Measurements from ENCODE around the gene ACTL10. TPM values are rescaled to one million over a fixed set of nuclear protein-coding genes. Genes with fewer than 3 reads are reported as not detected.
"Not testable (repeated sequence)": the region's sequence is repeated elsewhere in the genome, so short reads cannot be mapped to it uniquely, and the experiment has no call there.

Gene ACTL10
- total and polyA plus RNA-seq, 2 donors (not counting 1 experiment from before 2014, with no cell fraction given): 1.2 to 6.3 TPM

DNA sequence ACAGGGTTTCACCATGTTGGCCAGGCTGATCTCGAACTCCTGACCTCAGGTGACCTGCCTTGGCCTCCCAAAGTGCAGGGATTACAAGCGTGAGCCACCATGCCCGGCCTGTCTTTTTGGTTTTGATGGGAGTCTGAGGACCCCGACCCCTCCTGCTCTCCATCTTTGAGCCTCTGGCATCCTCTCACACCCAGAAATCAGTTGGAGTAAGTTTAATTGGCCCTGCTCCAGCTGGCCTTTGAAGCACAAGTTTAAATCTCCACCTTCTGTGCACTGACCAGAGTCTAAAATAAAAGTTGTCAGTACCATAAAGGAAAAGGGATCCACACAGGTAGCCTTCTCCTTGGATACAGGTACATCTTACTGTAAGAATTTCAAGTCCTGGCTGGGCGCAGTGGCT is 20.6 kb upstream of the ACTL10 start:
- Histone ChIP-seq H4K20me1 (ENCODE audit: control insufficient read depth, insufficient read depth, low read length, poor library complexity, severe bottlenecking) (no peaks in the 10 kb centered on the region), H3K27me3 (replicated peaks in 1 of 4; ENCODE audit: control extremely low read depth in 1 of 4, control insufficient read depth in 3 of 4, insufficient read depth in 4 of 4, low read length in 3 of 4) (no peaks in the 10 kb centered on the region), H3K27ac (ENCODE audit: low read length in 2 of 2) (no peak overlapping the region), H2AFZ (ENCODE audit: insufficient read depth, low read depth, low read length, poor library complexity, severe bottlenecking) (no peak overlapping the region), H3K4me1 (ENCODE audit: control insufficient read depth in 2 of 2, insufficient read depth in 2 of 2, low read length in 2 of 2) (no peaks in the 10 kb centered on the region), H3K36me3 (replicated peaks in 1 of 2; ENCODE audit: control extremely low read depth in 1 of 2, control insufficient read depth in 1 of 2, extremely low read depth in 1 of 2, insufficient read depth in 2 of 2, low read length in 1 of 2) (peaks cover 0 to 34% of the 10 kb centered on the region in 2 experiments), H3K9me3 (ENCODE audit: control extremely low read depth in 1 of 3, control insufficient read depth in 2 of 3, insufficient read depth in 1 of 3, low read length in 2 of 3) (no peaks in the 10 kb centered on the region), H3K79me2 (ENCODE audit: control insufficient read depth, insufficient read depth, low read length) (no peaks in the 10 kb centered on the region), H3K4me2 (replicated peaks; ENCODE audit: low read depth, low read length, poor library complexity, severe bottlenecking) (no peak overlapping the region), H3K4me3 (ENCODE audit: control extremely low read depth in 1 of 5, extremely low read depth in 1 of 5, insufficient read depth in 1 of 5, low read depth in 2 of 5, low read length in 4 of 5) (no peak overlapping the region), H3K9ac (ENCODE audit: low read length) (no peak overlapping the region)
- POLR2A ChIA-PET: no interaction called here
- TF ChIP-seq, protein P1, sequence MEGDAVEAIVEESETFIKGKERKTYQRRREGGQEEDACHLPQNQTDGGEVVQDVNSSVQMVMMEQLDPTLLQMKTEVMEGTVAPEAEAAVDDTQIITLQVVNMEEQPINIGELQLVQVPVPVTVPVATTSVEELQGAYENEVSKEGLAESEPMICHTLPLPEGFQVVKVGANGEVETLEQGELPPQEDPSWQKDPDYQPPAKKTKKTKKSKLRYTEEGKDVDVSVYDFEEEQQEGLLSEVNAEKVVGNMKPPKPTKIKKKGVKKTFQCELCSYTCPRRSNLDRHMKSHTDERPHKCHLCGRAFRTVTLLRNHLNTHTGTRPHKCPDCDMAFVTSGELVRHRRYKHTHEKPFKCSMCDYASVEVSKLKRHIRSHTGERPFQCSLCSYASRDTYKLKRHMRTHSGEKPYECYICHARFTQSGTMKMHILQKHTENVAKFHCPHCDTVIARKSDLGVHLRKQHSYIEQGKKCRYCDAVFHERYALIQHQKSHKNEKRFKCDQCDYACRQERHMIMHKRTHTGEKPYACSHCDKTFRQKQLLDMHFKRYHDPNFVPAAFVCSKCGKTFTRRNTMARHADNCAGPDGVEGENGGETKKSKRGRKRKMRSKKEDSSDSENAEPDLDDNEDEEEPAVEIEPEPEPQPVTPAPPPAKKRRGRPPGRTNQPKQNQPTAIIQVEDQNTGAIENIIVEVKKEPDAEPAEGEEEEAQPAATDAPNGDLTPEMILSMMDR (IDR thresholded peaks at IDR 0.05): no peak
- TF ChIP-seq EZH2 (IDR thresholded peaks at IDR 0.05; ENCODE audit: borderline replicate concordance, insufficient read depth, low read depth, low read length, poor library complexity, severe bottlenecking): no peak
- no peak overlapping the region for H3K4me3 Mint-ChIP-seq
- WGBS (ENCODE audit: insufficient coverage): 97% methylated on average over 3 of the region's 5 CpGs
- CTCF ChIA-PET: no interaction called here
- DNase-seq (no peak), ATAC-seq (ENCODE audit: low read depth) (no peak)
- intact Hi-C loops (cut with micrococcal nuclease): no loop called here
- H3K27ac Mint-ChIP-seq: no peak overlapping the region
- peaks cover 4% of the 10 kb centered on the region for H3K4me1 Mint-ChIP-seq
- no peaks in the 10 kb centered on the region for H3K27me3 Mint-ChIP-seq
- H3K9me3 Mint-ChIP-seq (ENCODE audit: insufficient read depth): no peaks in the 10 kb centered on the region

DNA sequence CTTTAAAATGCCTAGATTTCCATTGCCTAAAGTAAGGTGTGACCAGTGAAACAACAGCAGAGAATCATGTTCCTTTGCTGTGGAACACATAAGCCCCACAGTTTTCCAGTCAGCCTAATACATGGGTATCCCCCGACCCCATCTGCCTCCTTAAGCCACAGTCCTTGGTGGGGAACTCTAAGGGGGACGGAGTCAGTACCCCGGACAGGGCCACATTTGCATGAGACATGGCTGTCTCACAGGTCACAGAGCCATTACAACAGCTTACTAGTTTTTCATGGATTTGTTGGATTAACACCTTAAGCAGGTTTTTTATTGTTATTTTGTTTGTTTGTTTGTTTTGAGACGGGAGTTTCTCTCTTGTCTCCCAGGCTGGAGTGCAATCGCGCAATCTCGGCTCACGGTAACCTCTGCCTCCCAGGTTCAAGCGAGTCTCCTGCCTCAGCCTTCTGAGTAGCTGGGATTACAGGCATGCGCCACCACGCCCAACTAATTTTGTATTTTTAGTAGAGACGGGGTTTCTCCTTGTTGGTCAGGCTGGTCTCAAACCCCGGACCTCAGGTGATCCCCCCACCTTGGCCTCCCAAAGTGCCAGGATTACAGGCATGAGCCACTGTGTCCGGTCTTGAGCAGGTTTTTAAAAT is 19.7 kb upstream of the ACTL10 start:
- peaks cover 0 to 28% of the 10 kb centered on the region in 2 experiments for H3K36me3 ChIP-seq (replicated peaks in 1 of 2; ENCODE audit: control extremely low read depth in 1 of 2, control insufficient read depth in 1 of 2, extremely low read depth in 1 of 2, insufficient read depth in 2 of 2, low read length in 1 of 2)
- POLR2A ChIA-PET; H3K4me2 ChIP-seq (replicated peaks; ENCODE audit: low read depth, low read length, poor library complexity, severe bottlenecking); CTCF ChIA-PET; H3K79me2 ChIP-seq (ENCODE audit: control insufficient read depth, insufficient read depth, low read length); H3K27ac Mint-ChIP-seq; H3K27ac ChIP-seq (ENCODE audit: low read length in 2 of 2); H3K27me3 Mint-ChIP-seq; ATAC-seq (ENCODE audit: low read depth); H3K4me1 Mint-ChIP-seq; H3K9ac ChIP-seq (ENCODE audit: low read length); DNase-seq; H3K27me3 ChIP-seq (replicated peaks in 1 of 4; ENCODE audit: control extremely low read depth in 1 of 4, control insufficient read depth in 3 of 4, insufficient read depth in 4 of 4, low read length in 3 of 4); H3K4me3 Mint-ChIP-seq; intact Hi-C loops (cut with micrococcal nuclease); H2AFZ ChIP-seq (ENCODE audit: insufficient read depth, low read depth, low read length, poor library complexity, severe bottlenecking); H4K20me1 ChIP-seq (ENCODE audit: control insufficient read depth, insufficient read depth, low read length, poor library complexity, severe bottlenecking); H3K4me1 ChIP-seq (ENCODE audit: control insufficient read depth in 2 of 2, insufficient read depth in 2 of 2, low read length in 2 of 2); H3K9me3 Mint-ChIP-seq (ENCODE audit: insufficient read depth); H3K4me3 ChIP-seq (ENCODE audit: control extremely low read depth in 1 of 5, extremely low read depth in 1 of 5, insufficient read depth in 1 of 5, low read depth in 2 of 5, low read length in 4 of 5); H3K9me3 ChIP-seq (ENCODE audit: control extremely low read depth in 1 of 3, control insufficient read depth in 2 of 3, insufficient read depth in 1 of 3, low read length in 2 of 3): not testable (repeated sequence)
- 95% methylated on average over 9 of the region's 14 CpGs for WGBS (ENCODE audit: insufficient coverage)
